ENCODE measurements around the gene SH3GL1. TPM values are rescaled to one million over a fixed set of nuclear protein-coding genes. Genes with fewer than 3 reads are reported as not detected.

SH3GL1 gene
- polyA plus RNA-seq, 1 experiment, result 40.2 TPM

DNA sequence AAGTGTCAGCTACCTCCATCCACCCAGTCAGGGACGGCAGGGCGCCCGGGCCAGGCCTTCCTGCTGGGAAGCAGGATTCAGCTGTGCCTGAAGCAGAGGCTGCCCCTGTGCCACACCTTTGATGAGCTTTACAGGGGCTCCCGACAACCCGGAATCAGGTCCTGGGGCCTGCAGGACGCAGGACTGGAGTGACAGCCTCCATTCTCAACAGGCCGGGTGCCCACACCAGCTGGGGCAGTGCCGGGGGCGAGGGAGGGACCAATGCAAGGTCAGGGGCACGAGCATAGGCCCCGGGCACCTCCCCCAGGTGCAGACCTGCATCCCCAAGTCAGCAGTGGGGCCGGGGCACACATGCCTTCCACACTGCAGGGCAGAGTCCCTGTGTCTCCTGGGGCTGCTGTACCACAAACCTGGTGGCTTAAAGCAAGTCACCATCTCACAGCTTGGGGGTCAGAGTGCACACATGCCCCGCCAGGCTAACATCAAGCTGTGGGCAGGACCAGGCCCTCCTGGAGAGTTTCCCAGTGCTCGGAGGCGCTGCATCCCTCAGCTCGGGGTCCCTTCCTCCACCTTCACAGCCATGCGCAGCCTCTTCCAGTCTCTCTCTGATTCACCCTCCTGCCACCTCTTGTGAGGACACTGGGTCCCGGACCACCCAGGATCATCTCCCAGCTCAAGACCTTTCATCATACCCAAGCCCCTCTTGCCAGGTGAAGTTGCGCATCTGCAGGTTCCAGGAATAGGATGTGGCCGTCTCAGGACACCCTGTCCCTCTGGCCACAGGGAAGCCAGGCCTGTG, 43.8 kb upstream of the SH3GL1 start:
- Histone ChIP-seq H3K27ac (ENCODE audit: low read depth, low read length) (no peak overlapping the region), H3K4me3 (ENCODE audit: low read depth, low read length) (no peak overlapping the region), H3K9me3 (ENCODE audit: control insufficient read depth, insufficient read depth, low read length) (no peaks in the 10 kb centered on the region; the same call in 1 of the 2 replicates), H3K27me3 (ENCODE audit: control insufficient read depth, insufficient read depth, low read length) (no peaks in the 10 kb centered on the region)
- POLR2A ChIA-PET, result interaction anchor here (0.5 to 2.3 kb wide), 4 partner anchors 11 to 922 kb away, joined by 3 to 17 read pairs (median 4); no protein-coding TSS in a partner anchor
- TF ChIP-seq, protein P1, sequence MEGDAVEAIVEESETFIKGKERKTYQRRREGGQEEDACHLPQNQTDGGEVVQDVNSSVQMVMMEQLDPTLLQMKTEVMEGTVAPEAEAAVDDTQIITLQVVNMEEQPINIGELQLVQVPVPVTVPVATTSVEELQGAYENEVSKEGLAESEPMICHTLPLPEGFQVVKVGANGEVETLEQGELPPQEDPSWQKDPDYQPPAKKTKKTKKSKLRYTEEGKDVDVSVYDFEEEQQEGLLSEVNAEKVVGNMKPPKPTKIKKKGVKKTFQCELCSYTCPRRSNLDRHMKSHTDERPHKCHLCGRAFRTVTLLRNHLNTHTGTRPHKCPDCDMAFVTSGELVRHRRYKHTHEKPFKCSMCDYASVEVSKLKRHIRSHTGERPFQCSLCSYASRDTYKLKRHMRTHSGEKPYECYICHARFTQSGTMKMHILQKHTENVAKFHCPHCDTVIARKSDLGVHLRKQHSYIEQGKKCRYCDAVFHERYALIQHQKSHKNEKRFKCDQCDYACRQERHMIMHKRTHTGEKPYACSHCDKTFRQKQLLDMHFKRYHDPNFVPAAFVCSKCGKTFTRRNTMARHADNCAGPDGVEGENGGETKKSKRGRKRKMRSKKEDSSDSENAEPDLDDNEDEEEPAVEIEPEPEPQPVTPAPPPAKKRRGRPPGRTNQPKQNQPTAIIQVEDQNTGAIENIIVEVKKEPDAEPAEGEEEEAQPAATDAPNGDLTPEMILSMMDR (IDR thresholded peaks at IDR 0.05; ENCODE audit: low read depth, low read length), result no peak
- DNase-seq (ENCODE audit: low read depth, low spot score), result no peak
- CTCF ChIA-PET, result interaction anchor here (1.1 kb wide), 1 partner anchor 92 kb away, joined by 5 read pairs; no protein-coding TSS in a partner anchor

DNA sequence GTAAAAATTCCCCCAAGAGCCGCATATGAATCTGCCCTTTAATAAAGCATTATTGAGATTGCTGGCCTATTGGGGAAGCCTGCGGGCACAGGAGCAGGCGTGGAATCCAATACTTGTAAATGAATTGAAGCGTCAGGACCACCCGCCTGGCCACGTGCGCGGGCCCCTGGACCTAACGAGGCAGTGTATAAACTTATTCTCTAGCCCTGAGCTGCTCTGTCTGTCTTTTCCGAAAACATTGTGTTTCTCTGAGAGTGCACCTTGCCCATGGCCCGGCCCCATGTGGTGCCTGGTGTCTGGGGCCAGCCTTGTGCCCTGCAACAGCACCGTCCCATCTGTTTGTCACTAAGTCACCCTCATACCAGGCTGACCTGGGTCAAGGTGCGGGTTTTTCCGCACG, 42.8 kb upstream of the SH3GL1 start:
- TF ChIP-seq, protein P1 (IDR thresholded peaks at IDR 0.05; ENCODE audit: low read depth, low read length), result no peak
- no peaks in the 10 kb centered on the region; the same call in 1 of the 2 replicates for H3K9me3 ChIP-seq (ENCODE audit: control insufficient read depth, insufficient read depth, low read length)
- ChIA-PET CTCF (interaction anchor here (1.1 kb wide), 1 partner anchor 91 kb away, joined by 5 read pairs; no protein-coding TSS in a partner anchor), POLR2A (no interaction called here)
- no peaks in the 10 kb centered on the region for H3K27me3 ChIP-seq (ENCODE audit: control insufficient read depth, insufficient read depth, low read length)
- no peak for DNase-seq (ENCODE audit: low read depth, low spot score)
- no peak overlapping the region for H3K4me3 ChIP-seq (ENCODE audit: low read depth, low read length)
- no peak overlapping the region for H3K27ac ChIP-seq (ENCODE audit: low read depth, low read length)

DNA sequence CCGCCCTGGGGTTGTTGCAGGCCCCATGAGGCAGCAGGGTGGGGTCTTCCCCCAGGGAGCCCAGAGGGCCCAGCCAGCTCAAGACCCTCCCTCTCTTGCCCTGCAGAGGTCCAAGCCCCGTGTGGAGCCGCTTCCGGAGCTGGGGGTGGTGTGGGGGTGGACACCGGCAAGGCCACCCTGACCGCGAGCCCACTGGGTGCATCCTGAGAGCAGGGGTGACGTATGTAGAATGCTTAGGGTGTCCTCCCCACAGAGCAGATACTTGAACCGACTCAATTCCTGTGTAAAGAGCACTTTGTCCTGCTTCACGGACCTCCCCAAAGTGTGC, 42.4 kb upstream of the SH3GL1 start:
- TF ChIP-seq, protein P1 (IDR thresholded peaks at IDR 0.05; ENCODE audit: low read depth, low read length), result no peak
- no peak for DNase-seq (ENCODE audit: low read depth, low spot score)
- CTCF ChIA-PET, result no interaction called here
- POLR2A ChIA-PET, result no interaction called here
- no peaks in the 10 kb centered on the region for H3K27me3 ChIP-seq (ENCODE audit: control insufficient read depth, insufficient read depth, low read length)
- no peak overlapping the region for H3K4me3 ChIP-seq (ENCODE audit: low read depth, low read length)
- H3K9me3 ChIP-seq (ENCODE audit: control insufficient read depth, insufficient read depth, low read length), result no peaks in the 10 kb centered on the region; the same call in 1 of the 2 replicates
- no peak overlapping the region for H3K27ac ChIP-seq (ENCODE audit: low read depth, low read length)

DNA sequence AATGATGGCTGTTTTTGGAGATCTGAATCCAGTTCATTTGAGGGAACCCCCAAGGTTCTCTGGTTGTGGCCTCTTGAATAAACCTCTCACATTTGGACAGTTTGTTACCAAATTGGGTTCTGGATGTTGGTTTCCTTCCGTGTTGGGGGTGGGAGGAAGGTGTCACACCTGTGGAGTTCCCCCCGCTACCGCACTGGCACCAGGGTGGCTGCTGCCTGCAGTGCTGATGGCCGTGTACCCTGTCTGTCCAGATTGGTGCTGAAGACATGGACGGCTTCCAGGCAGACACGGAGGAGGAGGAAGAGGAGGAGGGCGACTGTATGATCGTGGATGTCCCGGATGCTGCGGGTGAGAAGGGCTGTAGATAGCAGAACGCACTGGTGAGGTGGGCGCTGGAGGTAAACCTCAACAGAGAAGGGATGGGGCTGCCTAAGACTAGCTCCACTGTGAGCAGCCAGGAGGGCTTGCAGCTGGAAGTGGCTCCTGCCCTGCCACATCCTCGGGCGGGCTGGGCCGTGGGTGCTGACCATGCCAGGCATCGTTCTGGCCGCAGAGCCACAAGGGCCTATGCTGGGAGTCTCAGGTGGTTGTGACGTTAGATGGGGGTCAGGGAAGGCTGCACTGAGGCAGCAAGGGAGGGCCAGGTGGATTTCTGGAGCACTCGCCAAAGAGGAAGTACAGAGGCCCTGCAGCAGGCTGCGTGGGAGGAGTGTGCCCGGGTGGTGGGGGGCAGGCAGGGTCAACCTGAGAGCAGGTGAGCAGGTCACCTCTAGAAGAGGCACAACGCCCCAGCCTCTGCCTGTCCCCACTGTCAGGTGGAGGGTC, 41.9 kb upstream of the SH3GL1 start:
- DNase-seq (ENCODE audit: low read depth, low spot score), result no peak
- Histone ChIP-seq H3K27ac (ENCODE audit: low read depth, low read length) (no peak overlapping the region), H3K4me3 (ENCODE audit: low read depth, low read length) (no peak overlapping the region), H3K9me3 (ENCODE audit: control insufficient read depth, insufficient read depth, low read length) (no peaks in the 10 kb centered on the region; the same call in 1 of the 2 replicates), H3K27me3 (ENCODE audit: control insufficient read depth, insufficient read depth, low read length) (no peaks in the 10 kb centered on the region)
- ChIA-PET POLR2A (interaction anchor here (0.6 kb wide), 1 partner anchor 57 kb away, joined by 3 read pairs; no protein-coding TSS in a partner anchor), CTCF (no interaction called here)
- TF ChIP-seq, protein P1 (IDR thresholded peaks at IDR 0.05; ENCODE audit: low read depth, low read length), result no peak

DNA sequence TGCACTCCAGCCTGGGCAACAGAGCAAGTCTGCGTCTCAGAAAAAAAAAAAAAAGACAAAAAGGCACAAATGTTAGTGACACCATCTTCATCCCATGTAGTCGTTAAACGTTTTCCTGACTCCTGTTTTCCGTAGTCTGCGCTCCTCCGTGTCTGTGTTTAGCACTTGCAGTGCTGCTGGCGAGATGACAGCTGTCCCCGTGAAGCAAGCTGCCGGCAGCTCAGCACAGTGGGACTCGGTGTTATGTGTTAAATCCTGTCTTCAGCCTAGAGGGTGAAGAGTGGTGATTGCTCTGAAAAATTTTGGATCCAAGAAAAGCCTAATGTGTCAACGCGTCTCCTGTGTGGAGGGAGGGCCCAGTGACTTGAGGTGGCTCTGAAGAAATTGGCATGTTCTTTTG, 38.9 kb upstream of the SH3GL1 start:
- ChIA-PET POLR2A (no interaction called here), CTCF (no interaction called here)
- no peaks in the 10 kb centered on the region for H3K9me3 ChIP-seq (ENCODE audit: control insufficient read depth, insufficient read depth, low read length)
- H3K4me3 ChIP-seq (ENCODE audit: low read depth, low read length), result no peak overlapping the region
- no peak overlapping the region for H3K27ac ChIP-seq (ENCODE audit: low read depth, low read length)
- TF ChIP-seq, protein P1 (IDR thresholded peaks at IDR 0.05; ENCODE audit: low read depth, low read length), result no peak
- DNase-seq (ENCODE audit: low read depth, low spot score), result no peak
- no peaks in the 10 kb centered on the region for H3K27me3 ChIP-seq (ENCODE audit: control insufficient read depth, insufficient read depth, low read length)

All from AG04450 (cell line).